Measurements from ENCODE around the gene SERPINA4.

Gene SERPINA4, protein sequence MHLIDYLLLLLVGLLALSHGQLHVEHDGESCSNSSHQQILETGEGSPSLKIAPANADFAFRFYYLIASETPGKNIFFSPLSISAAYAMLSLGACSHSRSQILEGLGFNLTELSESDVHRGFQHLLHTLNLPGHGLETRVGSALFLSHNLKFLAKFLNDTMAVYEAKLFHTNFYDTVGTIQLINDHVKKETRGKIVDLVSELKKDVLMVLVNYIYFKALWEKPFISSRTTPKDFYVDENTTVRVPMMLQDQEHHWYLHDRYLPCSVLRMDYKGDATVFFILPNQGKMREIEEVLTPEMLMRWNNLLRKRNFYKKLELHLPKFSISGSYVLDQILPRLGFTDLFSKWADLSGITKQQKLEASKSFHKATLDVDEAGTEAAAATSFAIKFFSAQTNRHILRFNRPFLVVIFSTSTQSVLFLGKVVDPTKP

DNA sequence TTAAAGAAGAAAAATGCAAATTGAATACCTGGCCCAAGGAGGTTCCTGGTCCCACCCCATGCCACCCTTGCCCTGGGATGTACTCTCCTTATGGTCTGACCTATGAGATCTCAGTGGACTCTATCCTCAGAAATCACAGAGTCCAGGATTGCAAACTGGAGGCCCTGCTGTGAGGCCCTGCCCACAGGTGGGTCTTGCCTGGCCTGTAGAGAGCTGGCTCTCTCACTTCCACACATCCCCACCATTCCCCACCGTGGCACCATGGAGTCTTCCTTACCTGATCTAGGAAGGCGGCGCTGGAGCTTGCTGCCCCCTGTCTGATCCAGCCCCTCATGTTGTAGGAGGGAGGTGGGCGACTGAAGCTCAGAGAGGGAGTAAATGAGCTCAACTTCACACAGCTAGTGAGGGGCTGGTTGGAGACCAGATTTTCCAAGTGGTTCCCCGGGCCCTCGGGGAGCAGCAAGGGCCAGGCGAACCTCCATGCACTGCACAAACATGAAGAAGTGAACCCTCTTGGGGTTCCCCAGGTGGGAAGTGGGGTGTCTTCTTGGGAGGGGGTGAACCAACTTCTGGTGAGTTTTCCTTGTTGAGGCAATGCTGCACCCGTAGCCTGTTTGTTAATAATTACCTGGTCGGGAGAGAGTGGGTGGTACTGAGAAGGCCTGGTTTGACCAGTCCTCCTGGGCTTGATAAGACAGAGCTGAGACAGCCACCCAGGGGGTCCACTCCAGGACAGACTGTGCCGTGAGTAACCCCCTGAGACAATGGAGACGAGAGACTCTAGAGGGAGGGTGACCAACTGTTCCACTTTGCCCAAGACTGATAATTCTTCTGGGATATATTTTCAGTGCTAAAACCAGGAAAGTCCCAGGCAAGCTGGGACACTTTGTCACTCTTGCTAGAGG lies at the start of gene SERPINA4:
Gene SERPINA4 (plus strand): TSS at position 692 of the 905 bp plus-strand sequence. CDS start 2,041 bp downstream, outside the sequence.
- no peak for DNase-seq (ENCODE audit: low read depth in 2 of 2)

DNA sequence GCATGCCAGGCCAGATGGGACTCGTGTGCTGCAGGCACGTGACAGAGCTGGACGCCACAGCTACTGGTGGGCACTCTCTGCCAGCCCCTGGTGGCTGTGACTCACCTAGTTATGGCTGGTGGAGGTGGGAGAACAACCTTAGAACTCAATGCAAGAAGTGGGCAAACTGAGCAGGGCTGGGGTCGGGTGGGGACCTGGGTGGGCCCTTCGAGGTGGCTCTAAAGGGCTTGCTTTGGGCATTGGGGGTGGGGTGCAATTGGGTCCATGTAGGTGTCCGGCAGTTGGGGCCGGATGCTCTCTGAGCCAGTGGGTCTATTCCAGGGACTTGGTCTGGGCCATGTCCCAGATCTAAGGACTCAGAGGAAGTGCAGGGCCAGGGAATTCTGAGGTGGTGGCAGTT lies 46.9 kb upstream of the SERPINA4 start:
- no peak for DNase-seq (ENCODE audit: low read depth in 2 of 2)

DNA sequence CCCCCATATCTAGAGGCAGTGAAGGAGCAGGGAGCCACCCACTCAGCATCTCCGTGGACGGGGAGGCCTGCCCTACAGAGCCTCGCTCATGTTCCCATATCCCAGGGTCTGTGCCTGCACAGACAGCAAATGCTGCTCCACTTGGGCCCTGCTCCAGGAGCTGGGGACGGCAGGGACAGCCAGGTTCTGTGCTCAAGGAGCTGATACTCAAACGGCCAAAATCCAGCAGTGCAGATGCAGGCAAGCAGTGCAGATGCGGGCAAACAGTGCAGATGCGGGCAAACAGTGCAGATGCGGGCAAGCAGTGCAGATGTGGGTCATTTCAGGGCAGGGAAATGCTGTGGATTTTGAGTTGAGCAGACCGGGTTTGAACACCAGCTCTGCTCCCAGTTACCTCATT lies 45.8 kb upstream of the SERPINA4 start:
- no peak for DNase-seq (ENCODE audit: low read depth in 2 of 2)

DNA sequence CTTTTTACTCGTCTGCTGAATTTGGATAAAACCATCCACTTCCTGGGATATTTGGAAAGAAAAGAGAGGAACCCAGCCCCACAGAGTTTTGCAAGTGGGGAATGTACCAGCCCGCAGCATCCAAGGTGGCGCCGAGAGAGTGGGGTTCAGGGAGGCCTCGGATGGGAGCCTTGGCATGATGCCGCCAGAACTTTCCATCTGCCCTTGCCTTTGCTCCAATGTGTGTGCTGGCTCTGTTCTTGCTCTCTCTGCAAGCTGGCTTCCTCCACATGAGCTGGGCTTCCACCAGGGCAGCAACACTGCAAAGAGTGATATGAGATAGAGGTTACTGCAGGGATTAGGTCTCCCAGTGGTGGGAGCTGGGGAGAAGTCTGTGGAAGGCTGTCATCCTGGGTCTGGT lies 45.4 kb upstream of the SERPINA4 start:
- DNase-seq (ENCODE audit: low read depth in 2 of 2): no peak

DNA sequence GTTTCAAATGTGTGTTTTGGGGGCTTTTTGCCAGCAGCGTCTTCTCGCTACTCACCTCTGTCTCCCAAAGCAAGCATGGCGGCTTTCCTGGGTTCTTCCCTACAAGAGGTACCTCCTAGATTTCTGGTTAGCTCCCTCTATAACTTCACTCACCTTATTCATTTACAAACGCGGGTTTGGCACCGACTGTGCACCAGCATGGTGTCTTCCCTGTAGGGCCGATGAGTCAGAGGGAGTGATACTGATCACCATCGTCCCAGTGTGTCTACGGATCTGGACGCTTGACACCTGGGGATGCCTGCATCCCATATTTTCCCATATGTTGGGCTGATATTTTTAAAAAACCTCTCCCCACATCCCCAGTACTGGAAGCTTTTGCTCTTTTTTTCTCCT lies 44.0 kb upstream of the SERPINA4 start:
- no peak for DNase-seq (ENCODE audit: low read depth in 2 of 2)

DNA sequence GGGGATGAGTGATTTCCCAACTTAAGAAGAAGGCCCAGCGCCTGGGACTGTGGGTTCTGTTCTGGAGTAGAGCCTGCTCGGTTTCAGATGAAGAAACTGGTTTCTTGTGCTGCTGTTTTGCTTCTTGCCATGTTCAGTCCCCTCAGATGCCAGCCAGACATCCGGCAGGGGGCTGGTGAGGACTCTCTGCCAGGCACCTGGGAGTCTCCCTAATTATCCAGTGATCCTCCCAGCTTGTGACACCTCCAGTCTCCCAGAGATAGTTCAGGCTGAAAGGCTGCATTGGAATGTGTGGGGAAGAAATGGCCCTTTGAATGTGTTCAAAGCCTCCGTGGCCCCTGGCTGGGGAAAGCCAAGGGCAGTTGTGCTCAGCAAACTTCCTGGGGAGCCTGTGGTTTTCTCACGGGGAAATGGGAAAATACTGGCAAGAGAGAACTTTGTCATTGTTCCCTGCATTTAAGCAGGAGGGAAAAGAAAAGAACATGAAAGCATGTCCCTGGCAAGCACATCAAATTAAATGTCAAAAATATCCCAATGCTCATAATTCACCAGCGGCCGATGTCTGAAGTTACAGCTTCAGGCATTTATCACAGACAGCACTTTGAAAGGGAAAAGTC lies 43.5 kb upstream of the SERPINA4 start:
- DNase-seq (ENCODE audit: low read depth in 2 of 2): no peak

DNA sequence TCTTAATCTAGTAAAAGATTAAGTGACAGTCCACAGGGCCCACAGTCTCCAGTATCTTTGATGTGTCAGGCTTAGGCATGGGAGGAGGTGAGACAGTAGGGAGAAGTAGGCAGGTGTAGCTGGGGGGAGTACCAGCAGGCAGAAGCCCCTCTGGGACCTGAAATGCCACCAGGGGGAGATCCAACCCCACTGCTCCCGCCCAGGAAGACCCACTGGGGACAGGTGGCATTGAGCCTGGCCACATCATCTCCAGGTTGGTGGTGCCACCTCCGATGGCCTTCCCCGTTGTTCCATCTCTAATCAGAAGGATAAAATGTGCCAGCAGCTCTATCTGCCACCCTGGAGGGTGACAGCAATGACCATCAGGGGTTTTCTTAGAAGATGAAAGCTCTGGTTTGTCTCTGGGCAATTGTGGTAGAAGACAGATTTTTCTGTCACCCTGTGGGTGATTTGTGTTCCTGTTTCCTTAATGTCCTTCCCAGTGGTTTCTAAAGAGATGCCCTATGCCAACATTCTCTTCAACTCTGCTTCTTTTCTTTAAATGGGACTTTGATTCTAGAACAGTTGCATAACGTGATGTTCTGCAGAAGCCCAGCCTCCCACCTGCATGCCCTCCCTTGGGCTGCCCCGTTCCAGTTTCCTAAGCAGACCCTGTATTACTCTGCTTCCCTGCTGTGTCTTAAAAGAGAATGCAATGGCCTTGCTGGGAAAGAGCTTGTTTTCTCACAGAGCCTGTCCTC lies 39.7 kb upstream of the SERPINA4 start:
- DNase-seq (ENCODE audit: low read depth in 2 of 2): no peak

DNA sequence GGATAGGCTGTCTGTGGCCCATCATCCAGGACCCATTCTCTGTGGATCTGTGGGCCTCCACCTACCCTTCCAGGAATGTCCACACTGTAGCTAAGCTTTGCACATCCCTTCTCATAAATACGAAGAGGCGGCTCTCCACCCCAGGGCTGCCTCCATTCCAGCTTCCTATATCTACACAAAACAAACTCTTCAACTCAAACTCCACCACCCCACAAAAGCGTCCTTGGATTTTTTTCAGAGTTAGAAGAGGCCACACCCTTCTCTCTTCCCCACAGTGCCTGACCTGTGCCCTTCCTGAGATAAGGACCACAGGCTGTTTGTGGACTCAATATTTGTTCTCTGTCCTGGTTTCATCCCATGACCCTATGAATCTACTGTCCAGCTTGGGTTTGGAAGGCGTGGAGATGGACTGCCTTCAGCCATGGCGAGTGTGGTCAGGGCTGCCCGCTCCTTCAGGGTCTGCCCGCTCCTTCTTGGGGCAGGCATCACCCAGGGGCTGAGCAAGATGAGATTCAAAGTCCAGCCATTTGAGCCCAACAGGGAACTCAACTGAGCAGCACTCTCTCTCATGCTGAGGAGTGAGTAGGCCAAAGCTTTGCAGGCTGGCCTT lies 39.0 kb upstream of the SERPINA4 start:
- no peak for DNase-seq (ENCODE audit: low read depth in 2 of 2)

DNA sequence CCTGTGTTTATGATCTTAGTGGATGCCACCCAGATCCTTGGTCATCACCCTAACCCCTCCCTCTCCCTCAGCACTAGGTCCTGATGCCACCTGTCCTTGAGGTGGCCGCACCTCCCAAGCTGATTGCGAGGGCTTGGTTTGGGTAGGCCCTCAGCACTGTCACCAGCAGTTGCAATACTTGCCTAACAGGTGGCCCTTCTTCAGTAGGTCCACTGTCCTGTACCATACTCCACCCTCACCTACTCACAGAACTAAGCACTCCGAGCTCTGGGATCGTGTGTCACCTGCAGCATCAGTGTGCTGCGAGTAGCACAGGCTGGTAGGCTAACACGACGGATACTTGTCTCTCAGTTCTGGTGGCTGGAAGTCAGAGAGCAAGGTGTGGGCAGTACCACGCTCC lies 38.0 kb upstream of the SERPINA4 start:
- no peak for DNase-seq (ENCODE audit: low read depth in 2 of 2)

DNA sequence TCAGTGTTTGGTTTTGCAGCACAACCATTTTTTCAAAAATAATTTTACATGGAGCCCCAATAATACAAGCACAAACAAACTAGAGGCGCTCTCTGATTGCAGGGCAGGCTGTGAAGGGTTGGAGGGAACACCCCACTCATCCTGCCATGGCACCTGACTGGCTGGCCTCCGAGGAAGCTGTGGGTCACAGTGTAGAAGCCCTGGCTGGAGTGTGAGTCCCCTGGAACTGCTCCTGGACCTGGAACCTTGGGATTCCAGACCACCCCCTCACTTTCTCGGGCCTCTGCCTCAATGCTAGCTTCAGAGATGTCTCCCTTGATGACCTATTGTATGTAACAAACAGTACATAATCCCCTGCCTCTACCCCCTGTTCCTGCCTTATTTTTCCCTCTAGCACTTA lies 37.1 kb upstream of the SERPINA4 start:
- no peak for DNase-seq (ENCODE audit: low read depth in 2 of 2)

DNA sequence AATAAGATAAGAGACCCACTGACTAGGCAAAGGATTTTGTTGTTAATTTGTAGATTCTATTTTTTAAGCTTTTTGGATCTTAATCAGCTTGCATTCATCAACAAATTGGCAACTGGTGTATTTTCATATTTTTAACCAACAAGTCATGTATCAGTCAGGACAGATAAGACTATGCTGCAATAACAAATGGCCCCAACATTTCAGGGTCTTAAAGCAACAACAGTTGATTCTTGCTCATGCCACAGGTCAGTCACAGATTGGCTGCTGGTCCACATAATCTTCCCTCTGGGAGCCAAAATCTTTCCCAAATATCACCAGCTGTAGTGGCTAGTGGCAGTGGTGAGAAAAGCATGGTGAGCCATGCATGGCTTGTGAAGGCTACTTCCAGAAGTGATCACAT lies 30.1 kb upstream of the SERPINA4 start:
- no peak for DNase-seq (ENCODE audit: low read depth in 2 of 2)

DNA sequence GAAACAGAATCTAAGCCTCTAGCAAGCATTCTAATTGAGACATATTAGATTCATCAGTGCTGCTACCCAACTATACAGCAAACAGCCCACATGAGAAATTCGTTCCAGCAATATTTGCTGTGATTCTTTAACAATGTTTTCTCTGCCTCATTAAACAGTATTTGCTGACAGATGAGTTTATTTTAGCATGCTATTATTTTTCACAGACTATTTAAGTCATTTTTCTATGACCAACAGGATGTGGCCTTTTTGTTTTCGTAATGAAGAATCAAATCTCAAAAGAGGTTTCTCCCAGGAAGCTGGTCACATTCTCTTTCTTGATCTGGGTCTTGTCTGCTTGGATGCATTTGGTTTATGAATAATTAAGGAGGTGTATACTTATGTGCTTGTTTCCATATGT lies 28.8 kb upstream of the SERPINA4 start:
- DNase-seq (ENCODE audit: low read depth in 2 of 2): no peak

DNA sequence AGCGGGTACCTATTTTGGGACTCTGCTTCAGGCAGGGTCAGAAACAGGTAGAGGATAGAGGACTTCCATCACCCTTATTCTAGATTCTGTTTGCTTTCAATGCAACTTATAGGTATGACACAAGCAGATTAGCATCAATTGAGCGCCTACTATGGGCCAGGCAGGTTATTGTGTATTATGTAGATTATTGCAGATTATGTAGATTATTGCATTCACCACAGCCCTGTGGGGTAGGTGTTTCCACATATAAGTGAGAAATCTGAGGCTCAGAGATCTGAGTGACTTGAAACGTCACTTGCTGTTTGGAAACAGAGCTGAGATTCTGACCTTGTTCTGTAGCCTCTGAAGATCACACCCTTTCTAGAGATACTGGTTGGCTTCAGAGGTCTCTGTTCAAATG lies 25.7 kb upstream of the SERPINA4 start:
- DNase-seq (ENCODE audit: low read depth in 2 of 2): no peak

DNA sequence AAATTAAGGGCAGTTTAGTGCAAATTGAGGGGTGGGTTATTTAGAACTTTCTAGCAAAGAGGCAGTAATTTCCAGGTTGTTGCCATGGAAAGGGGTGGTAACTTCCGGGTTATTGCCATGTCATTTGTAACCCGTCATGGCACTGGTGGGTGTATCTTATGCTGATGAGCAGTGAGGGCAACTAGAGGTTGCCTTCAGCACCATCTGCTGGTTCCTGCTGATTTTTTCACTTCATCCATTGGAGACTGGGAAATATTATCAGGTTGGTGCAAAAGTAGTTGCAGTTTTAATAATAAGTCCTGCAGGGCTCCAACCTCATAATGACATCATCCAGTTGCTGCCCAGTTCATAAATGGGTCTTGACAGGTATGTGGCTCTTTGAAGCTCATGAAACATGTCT lies 24.4 kb upstream of the SERPINA4 start:
- DNase-seq (ENCODE audit: low read depth in 2 of 2): no peak

DNA sequence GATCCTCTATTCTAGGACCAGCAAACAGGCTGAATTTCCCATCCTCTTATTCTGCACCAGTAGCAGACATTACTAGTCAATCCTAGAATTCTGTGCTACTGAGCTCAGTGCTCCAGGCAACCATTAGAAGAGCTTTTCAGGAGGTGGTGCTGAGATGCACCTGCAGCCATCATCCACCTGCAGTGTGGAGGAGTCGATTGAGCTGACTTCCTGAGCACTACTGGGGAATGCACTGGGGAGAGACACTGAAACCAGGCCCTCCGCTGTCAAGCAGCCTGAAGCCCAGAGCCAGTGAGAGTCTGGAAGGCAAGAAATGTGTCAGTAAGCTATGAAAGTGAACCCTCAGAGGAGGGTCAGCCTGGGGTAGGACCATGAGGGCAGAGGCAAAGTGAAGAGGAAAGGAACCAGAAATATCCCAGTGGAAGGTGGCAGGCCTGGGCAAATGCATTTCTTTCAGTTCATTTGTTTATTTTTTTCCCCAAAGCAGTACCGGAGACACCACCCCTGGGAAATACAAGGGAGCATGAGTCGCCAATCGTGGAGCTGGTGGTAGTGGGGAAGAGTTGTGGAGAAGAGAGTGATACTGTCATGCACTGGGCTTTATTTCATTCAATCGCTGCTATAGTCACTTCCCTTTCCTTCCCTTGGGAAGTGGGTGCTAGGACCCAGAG lies 23.0 kb upstream of the SERPINA4 start:
- DNase-seq (ENCODE audit: low read depth in 2 of 2): no peak

DNA sequence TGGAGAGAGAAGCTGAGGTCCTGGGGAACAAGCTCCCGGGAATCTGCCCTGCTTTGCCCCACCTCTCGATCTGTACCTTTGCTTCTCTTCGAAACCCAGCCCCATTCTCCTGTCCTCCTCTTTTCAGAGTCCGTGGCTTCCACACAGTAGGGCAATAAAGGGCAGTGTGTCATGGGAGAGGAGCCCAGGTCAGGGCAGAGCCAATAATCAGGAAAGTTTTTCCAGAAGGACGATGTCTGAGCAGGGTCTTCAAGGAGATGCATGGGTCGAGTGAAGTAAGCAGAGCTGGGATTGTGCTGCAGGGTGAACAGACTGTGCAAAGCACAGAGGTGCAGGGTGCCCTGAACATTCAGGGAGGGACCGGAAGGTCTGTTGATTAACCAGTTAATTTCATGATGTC lies 22.1 kb upstream of the SERPINA4 start:
- DNase-seq (ENCODE audit: low read depth in 2 of 2): no peak

DNA sequence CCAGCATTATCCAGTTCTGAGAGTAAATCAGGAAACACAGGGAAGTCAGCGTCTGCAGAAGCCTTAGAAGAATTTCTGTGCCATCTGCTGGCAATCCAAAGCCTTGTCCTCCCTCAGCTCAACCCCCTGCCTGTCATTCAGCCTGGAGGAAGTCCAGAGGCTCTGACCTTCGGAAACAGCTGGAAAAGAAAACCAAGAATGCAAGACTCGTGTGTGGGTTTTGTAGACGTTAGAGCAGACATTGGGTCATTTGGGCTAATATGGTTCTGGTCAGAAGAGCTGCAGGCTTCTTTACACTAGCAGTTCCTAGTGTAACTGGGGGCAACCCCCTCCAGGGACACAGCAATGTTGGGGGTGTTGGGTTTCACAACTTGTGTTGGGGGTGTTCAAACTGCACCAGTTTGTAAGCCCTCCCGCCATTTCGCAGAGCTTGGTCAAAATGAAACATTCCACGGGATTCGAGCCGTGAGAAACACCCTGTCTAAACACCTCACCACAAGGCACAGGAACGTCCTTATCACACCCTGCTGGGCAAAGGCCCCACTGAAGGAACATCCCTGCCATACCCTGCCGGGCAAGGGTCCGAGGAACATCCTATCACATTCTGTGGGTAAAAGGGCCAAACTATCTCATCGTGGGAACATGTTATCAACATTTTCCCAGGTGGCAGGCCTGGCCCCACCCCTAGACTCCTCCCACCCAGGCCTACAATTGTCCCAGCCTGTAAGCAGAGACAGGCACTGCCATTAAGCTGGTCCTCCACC lies 21.0 kb upstream of the SERPINA4 start:
- no peak for DNase-seq (ENCODE audit: low read depth in 2 of 2)

DNA sequence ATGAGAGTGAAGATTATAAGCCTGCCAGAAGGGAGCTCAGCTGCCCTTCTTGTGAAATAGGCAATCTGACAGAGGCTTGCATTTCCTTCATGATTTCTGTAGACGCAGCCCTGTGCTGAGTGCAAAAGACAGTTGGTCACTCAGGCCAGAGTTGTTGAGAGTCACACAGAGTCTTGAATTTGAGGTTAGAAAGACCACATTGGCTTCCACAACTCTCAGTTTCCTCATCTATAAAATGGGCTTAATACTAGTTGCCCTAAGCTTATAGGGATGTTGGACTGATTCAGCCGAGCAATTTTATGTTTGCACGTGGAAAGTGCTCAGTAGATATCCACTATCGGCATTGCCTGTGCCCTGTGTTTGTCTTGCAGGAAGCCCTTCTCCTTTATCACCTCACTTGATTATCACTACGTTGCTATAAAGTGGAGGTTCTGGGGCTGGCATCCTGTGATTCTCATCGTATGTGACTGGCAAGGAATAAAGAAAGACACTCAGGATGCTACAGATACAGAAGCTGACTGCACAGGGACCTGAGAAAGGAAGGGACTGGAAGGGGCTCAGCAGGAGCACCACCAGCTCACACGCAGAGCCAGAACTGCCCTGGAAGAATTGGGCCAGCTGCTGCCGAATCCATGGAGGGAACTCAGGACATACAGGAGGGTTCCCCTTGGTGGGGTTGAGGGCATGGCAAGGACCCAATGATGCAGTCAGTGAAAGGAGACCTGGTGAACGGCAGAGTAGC lies 19.8 kb upstream of the SERPINA4 start:
- DNase-seq (ENCODE audit: low read depth in 2 of 2): no peak

DNA sequence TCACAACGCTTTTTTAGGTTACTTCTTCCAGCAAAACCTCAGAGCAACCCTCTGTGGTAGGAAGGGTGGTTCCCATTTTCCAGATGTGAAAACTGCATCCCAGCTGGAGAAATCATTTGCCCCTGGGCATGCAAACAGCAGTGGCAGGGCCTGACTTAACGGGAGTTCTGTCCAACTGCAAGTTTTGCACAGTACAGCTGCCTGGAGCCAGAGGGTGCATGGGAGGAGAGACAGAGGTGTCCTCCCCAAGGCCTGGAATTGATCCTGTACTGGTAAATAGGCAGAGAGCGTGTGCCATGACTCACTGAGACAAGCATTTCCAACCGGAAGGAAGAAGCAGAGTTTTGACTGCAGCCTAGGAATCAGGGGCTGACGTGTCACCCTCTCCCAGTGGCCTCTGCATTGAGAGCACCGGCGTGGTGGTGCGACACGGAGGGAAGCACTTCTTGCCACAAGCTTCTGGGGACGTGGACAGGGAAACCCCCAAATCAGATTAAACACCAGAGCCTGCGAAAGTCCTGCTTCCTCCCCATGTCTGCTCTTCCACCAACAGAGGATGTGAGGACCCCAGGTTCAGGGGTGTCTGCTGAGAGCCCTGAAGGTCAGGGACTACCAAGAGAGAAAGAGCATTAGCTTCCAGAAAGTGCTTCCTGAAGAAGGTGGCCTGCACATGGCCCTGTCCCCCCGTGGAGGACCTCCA lies 19.0 kb upstream of the SERPINA4 start:
- DNase-seq (ENCODE audit: low read depth in 2 of 2): no peak

Data from stimulated activated CD8-positive, alpha-beta memory T cell treated with anti-CD3 and anti-CD28 coated beads, Interleukin-2, amount 100 ng/mL, for 48 hours (primary cell).